NOMO-1 treated with dmso at 0.1 percent for 144 hours (cell line): ENCODE results near the gene NUP210L.
A peak's percentile ranks its signal among the peaks of the same experiment; 100 is the strongest.

Experiments
- DNase-seq: peaks from one replicate; lab custom pipeline; 2025; ENCODE audit not compliant: unreplicated experiment; lab: John Stamatoyannopoulos, UW

NUP210L gene

DNA sequence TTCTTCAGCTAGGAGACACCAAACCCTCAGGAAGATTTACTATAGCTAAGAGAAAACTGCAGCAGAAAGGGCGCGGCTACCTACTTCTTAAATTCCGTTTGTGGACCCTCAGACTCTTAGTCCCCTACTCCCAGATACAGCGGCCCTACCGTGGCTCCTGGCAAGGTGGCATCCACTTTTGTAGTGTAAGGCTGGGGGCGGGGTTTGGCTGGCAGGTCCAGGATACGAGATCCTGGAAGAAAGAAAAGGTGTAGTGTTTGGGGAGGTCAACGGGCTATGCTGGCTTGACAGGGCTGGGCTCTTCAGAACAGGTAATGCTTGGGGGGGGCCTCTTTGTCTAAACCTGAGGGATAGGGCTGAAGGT lies 186.9 kb downstream of the NUP210L start:
- DNase-seq, result no peak

DNA sequence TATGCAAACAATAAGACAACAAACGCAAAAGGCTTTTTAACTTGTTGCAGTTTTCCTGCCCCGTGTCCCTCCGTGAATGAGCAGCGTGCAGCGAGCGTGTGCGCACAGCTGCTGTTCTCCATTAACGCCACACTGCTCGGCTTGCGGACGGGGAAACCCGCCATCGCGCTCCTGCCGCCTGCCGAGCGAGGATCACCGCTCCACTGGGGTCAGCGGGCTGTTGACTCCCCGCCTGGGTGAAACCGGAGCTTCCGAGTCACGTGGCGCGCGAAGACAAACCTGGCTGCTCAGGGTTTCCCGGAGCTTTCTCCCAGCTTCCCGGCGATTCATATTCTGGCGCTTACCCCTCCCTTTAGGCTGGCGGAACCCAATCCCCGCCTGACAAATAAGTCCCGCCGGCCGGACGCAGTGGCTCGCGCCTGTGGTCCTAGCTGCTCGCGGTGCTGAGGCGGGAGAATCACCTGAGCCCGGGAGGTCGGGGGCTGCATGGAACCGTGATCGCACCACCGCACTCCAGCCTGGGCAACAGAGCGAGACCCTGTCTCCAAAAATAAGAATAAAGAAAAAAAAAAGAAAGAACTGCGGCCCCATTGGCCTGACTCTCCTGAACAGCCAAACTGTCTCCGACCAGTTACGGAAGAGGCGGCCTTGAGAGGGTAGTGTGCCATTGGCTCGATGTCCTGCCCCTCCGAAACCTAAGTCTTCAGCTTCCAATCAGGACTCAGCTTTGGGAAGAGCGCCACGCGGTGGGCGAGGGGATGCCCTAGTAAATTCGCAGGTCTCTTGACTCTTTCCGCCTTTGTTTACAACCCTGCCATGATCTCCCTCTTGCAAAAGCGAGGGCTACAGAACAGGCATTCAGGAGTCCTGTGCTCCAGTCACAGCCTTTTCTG lies 187.5 kb downstream of the NUP210L start, which contains the start of gene CREB3L4:
Gene CREB3L4 (plus strand): TSS at position 796 of the 893 bp plus-strand sequence. CDS start 624 bp downstream, outside the sequence.
- DNase-seq, result peak; percentile 96

DNA sequence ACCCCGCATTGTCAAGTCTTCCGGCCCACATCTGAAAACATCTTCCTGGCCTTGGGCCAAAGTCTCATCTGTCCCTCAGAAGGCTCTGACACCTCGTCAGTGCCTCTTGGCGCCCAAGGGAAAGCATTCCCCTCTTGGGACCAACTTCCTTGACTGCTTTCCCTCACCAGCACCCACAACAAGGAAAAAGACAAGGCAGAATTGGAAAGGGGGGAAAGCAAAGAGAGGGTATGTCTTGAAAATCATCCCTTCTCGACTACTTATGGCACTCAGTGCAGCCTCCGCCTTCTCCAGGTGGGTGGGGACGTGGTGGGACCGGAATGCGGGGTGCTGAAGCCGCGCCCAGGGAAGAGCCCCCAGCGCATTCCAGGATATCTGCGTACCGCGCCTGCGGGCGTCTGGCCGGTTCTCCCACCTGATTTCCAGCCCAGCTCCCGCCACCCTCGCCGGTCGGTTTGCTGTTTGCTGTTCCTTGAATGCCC lies 191.0 kb downstream of the NUP210L start:
- DNase-seq, result no peak

DNA sequence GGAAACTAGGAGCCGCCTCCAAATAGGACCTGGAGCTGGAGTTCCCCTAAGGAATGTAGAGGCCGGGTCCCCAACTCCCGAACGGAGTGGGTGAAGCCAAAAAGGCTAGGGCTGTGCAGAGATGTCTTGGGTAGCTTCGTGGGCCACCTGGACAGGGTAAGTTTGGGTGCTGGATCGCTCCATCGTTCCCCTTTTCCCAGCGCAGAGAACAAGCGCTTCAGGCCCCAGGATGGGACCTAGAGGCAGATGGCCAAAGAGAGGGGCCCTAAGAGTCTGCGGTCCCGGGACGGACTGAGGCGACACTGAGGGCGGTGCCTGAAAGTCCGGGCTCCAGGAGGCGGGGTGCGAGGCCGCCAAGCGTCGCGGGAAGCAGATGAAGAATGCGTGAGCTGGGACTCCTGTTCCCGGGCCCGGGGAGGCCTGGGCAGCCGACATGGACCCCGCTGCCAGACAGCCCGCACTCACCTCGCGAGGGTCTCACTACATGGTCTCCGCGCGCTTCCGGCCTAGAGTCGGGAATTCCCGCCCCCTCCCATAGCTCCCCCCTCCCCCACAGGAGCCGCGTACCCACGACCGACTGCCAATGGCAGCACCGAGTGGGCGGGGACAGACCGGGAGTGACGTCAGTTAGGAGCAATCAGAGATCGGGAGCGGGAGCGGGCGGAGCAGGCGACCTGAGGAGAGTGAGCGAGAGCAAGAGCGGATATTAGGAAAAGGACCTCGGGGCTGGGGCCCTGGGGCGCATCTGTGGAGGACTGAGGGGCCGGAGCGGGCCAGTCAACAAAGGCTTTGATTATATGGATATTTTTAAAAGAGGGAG lies 191.6 kb downstream of the NUP210L start, which contains the start of gene SLC39A1:
Gene SLC39A1 (minus strand): TSS at position 508 of the 820 bp plus-strand sequence. CDS start 822 bp downstream, outside the sequence.
- peak; percentile 96 for DNase-seq

DNA sequence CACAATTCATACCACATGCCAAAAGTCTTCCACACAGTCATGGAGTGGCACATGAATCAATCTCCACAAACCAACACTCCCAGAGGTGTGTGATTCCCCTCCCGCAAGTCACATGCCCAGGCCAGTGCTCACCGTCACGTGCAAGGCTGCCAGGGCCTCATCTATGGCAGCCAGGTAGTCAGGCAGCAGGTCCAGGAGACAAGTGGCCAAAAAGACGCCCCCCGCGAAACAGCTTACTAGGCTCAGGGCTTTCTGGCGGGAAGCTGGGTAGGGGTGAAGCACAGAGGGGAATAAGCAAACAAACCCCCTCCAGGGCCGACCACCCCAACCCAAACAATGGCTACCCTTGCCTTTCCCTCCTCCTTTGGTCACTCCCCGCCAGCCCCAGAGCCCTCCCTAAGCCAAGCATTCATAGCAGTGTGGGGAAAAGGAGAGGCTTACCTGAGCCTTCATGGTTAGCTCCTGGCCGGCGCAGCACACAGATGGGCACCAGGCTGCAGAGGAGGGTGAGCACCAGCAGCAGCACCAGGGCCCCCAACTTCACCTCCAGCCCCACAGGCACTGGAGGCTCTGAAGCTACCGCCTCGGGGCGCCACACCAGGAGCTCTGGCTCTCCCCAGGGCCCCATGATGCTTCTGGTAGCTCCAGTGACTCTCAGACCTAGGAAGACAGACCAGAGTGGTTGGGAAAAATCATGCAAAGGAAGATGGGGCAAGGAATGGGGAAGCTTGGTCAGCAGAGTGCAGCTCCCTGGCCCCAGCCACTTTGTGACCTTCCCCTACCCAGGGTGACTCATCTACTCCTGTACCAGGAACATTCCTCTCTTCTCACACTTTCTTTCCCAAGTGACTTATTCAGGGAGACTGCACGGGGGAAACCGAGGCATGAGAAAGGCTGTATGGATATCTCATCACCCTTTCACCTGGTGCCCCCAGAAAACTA lies 192.5 kb downstream of the NUP210L start:
- no peak for DNase-seq

DNA sequence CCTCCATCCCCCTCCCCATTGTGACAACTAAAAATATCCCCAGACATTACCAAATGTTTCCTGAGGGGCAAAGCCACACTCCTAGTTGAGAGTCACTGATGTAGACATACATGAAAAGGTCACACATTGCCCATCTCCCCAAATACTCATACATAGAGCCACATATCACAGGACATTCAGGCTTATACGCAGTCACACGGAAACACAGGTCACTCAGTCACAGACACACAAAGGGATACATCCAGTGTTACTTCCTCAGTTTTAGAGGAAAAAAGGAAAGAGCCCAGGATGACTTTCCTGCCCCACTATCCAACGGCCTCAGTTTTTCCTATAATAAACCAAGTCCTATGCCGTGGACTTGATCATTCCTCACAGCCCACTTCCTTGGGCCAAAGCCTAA lies 193.5 kb downstream of the NUP210L start:
- no peak for DNase-seq

DNA sequence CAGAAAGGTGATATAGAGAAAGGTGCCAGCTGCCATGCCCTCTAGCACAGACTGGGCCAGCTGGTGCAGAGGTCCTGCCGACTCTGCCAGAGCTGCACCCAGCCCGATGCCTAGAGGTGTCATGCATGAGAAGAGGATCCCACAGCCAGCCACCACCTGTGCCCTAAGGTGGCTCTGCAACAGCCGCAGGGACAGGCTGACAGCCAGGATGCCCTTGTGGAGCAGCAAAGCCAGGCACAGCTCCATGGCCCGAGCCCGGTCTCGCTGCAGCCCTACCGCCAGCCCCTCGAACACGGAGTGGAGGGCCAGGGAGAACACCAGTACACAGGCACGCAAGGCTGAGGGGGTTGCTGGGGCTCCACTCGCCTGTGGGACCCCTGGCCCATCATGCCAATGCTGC lies 194.7 kb downstream of the NUP210L start:
- DNase-seq, result no peak

DNA sequence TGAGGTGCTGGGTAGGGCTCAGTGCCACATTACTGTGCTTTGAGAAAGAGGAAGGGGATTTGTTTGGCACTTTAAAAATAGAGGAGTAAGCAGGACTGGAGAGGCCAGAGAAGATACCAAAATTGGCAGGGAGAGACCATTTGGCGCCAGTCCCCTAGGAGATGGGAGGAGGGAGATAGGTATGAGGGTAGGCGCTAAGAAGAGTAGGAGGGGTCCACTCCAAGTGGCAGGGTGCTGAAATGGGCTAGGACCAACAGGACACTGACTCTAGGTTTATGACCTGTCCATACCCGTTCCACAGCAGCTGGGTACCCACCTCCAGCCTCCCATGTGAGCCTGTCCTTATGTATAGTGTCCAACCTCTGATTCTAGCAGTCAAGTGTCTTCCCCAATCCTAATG lies 195.4 kb downstream of the NUP210L start:
- DNase-seq, result no peak

DNA sequence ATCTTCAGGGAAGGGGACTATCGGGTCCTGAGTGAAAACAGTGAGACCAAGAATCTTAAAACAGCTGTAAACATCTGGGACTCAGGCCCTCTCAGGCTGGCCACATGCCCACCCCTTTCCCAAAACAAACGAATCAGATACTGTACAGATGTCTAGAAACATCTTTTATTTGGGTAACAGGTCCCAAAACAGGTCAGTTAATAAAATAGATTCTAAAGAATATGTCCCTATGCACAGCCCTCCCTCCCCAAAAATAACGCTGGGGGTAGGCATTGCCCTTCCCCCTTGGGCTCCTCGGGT lies 196.0 kb downstream of the NUP210L start:
- DNase-seq, result no peak

DNA sequence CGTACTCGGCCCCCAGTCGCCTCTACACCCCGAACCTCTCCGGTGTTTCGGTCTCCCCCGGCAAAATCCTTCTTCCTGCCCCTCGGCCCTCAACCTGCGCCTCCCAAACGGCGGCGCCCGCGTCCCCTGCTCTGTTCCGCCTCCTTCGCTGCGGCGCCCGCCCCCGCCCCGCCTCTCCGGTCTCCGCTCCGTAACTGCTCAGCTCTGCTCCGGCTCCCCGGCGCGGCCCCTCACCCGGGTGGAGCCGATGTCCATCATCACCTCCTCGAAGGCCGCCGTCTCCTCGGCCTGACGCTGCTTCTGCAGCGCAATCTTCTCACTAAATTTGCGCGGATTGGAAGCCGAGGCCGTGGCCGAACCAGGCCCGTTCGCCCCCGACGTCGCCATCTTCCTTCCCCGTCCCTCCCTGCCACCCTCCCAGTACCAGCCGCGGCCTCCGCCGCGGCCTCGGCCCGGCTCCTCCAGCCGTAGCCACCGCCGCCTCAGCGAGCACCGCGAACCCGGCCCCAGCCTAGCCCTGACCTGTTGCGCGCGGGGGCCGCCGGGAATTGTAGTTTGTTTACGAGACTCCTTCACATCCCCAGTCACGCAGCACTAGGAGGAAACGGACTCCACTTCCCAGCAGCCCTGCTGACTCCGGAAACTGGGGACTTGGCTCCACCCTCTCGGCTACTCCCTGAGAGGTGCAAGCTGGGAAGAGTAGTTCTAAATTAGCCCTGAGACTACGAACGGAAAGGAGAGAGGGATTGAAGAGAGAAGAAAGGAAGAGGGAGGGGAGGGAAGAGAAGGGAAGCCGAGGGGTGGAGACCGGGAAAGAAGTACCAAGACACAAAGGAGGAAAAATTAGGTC lies 196.5 kb downstream of the NUP210L start, which contains the start of gene CRTC2:
Gene CRTC2 (minus strand): TSS at position 502 of the 850 bp plus-strand sequence. CDS start 115 bp downstream, at position 387.
- DNase-seq, result peak; percentile 99

DNA sequence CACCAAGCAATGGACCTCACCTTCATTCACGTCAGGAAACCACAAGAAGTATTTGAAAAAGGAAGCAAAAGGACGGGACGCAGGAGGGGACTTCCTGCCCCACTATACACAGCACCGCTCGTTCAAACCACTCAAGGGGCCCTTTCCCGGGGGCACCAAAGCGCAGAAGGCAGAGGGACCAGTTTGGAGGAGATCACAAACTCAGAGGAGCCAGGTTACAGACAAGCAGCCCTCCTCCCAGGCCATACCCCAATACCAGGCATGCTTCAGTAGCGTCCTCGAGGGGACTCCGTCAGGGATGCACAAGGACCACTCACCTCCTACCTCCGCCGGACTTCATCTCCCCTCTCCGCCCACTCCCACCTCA lies 197.1 kb downstream of the NUP210L start:
- no peak for DNase-seq

DNA sequence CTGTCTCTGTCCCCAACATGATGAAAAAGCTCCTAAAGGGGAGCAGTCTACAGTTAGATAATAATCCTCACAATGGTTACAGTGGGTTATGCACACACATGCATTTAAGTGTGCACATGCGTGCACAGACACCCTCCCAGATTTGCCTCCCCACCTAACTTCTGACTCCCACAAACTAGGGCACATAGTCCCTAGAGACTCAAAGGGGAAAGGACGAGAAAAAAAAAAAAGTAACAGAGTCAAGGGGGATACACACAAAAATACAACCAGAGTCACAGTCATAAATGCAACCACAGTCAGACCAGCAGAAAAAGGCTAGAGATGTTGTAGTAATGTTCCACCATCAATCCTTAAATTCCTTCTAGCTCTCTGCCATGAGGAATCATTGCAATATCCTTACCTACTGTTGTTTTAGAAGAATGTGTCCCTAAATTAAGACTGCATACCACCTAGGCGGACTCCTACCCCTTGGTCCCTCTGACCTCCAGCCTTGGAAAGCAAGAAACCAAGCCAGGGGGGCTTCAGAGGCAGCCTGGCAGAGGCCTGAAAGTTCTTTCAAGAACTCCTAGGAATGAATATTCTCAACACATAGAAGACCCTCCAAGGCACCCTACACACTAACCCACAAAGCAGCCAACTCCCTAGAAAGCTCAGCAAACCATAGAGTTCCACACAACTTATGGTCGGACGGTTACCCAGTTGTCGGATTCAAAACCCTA lies 197.7 kb downstream of the NUP210L start:
- DNase-seq, result no peak

DNA sequence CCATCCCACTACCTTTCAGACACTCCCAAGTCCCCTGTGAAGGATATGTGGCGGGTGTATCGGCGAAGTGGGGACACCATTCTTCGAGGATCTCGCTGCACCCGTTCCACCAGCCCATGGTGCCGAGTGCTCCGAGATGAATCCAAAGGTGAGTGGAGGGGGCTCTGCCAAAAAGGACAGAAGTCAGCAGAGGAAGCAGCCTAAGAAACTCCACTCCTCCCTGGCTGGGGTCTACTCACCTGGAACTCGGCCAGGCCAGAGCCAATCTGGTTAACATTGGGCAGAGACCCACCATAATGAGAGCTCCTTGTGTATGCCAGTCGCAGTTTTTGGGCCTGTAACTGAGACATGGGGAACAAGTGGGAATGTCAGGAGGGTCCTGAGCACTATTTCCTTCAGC lies 200.0 kb downstream of the NUP210L start:
- DNase-seq, result no peak

DNA sequence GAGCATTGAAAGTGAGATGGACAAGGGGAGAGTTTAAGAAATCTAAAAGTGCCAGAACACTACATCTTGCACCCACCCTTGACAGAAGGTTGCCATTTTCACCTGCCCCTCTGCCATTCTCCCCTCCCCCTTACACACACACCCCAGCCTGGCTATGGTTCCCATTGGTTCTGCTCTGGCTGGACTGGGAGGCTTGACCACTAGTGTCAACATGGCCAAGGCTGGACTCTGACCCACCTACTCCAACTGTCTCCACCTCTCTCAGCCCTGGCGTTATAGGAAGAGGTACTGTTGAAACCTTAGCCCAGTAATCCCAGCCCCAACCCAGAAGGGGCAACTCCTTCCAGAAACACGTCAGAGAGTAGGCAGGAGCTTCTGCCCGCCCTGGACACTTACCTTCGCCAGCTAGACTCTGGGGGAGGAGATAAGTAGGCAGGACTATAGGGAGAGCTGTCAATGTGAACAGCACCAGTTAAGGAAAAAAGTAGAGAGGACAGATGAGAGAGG lies 201.0 kb downstream of the NUP210L start:
- DNase-seq, result no peak

DNA sequence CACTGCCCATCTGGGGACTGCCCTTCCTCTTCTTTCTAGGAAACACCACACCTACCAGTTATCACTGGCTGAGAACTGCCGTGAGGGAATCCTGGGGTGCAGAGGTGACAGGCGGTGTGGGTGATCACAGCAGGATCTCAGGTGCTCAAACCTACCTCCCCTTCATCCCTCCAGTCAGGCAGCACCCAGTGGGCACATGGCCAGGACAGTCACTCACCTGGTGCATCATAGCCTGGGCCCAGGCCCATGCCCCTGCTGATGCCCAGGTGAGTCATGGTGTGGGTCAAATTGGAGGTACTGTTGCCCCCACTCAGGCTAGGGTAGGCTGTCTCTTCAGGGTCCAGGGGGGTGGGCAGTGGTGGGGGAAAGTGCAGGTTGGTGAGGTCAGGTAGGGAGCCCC lies 203.1 kb downstream of the NUP210L start:
- DNase-seq, result no peak

DNA sequence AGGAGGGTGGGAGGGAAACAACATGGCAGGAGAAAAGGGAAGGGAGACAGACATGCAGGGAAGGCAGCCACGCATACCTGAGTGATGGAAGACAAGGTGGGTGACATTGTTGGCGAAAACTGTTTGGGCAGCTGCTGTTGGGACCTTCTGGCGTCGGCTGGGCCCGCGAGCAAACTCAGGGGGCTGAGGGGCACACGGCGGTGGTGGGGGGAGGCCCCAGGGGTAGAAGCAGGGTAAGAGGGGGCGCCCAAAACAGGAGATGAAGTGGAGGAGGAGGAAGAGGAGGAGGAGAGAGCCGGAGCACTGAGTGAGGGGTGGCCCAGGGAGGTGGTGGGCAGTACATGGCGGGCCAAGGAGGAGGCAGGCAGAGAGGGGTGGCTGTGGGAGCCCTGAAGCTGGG lies 203.7 kb downstream of the NUP210L start:
- no peak for DNase-seq

DNA sequence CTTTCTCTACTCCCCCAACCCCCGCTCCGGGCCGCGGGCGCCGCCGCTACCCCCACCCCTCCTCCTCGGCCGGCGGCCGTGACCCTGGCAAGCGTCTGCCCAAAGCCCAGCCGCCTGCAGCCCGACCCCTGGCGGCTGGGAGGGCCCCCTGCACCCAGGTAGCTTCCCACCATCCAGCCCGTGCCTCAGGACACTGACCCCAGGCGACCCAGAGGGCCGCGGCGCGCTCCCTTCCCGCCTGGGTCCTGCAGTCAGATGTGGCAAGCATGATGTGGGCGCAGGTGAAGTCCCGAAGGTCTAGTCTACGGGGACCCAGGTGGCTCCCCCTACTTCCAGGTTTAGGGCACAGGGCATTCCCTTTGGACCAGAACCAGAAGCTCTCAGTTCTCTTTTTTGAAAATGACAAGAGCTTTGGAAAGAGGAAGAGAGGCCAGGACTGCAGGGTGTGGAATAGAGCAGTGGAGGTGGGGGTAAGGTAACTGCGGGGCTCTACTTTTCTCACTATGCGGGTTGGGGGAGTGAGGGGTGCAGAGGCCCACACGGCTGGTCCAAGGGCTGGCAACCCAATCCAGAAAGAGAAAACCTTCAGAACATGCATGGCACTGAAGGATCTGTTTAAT lies 208.1 kb downstream of the NUP210L start, which contains the start of gene DENND4B:
Gene DENND4B (minus strand): TSS at position 97 of the 620 bp plus-strand sequence. CDS start 2,344 bp downstream, outside the sequence.
- DNase-seq, result peak; percentile 88
